GM12878 (cell line): ENCODE results near the gene MYPN. TPM values are rescaled to one million over a fixed set of nuclear protein-coding genes. Genes with fewer than 3 reads are reported as not detected.

Experiments used
- ATAC-seq: fragments of 200-7000 bp; cut with Tn5 transposase; 3 replicates; pipeline ENCODE4 v1.9.1; 2020; ENCODE audit warnings: mild to moderate bottlenecking, moderate library complexity
- BruUV-seq: library from RNA; stranded (reverse); fragments of 400-500 nt; replicated peaks from 2 replicates; lab custom pipeline; 2021; lab: Mats Ljungman, UMichigan
- CTCF ChIA-PET: fragments of 300-600 bp; sonication (Branson Sonifier 250); formaldehyde crosslinking; extraction: SDS; loops from one replicate; lab custom pipeline; 2021; ENCODE audit warnings: inconsistent platforms; lab: Yijun Ruan, JAX
- POLR2A ChIA-PET: fragments of 350-600 bp; formaldehyde crosslinking; extraction: SDS; loops from one replicate; lab custom pipeline; 2021; ENCODE audit warnings: inconsistent platforms; lab: Charles Lee
- RAD21 ChIA-PET: fragments of 300-600 bp; sonication (Branson Sonifier 250); formaldehyde crosslinking; loops from one replicate; lab custom pipeline; 2023; ENCODE audit warnings: antibody characterized with exemption; ENCODE audit not compliant: unreplicated experiment; lab: Charles Lee
- SMC1A ChIA-PET: fragments of 300-600 bp; sonication (Branson Sonifier 250); formaldehyde crosslinking; loops from one replicate; lab custom pipeline; 2023; ENCODE audit not compliant: unreplicated experiment, uncharacterized antibody; lab: Charles Lee
- DNase-seq: peaks from one replicate; pipeline ENCODE4 v3.0.0-alpha.2; 2011; ENCODE audit warnings: low read depth, low spot score
- FAIRE-seq: peaks from 3 replicates; lab custom pipeline; 2011; peaks lifted over from hg19 to GRCh38; lab: Jason Lieb, UNC
- H2AFZ ChIP-seq: 2 replicates; pipeline ENCODE4 v1.6.0; 2011; ENCODE audit warnings: low read depth, low read length, control low read depth; ENCODE audit not compliant: control insufficient read depth
- H3K27ac ChIP-seq: 2 replicates; pipeline ENCODE4 v1.5.1; 2011; ENCODE audit warnings: control low read depth; ENCODE audit not compliant: control insufficient read depth, insufficient read depth
- H3K27me3 ChIP-seq, 2 experiments: replicated peaks in 1 of 2; 2 replicates each; pipeline versions ENCODE4 v1.6.0 to v1.6.1; 2011; ENCODE audit warnings: low read length in 1 of 2; ENCODE audit not compliant: control insufficient read depth in 2 of 2, insufficient read depth in 2 of 2
- H3K36me3 ChIP-seq, 2 experiments: 2 replicates each; pipeline ENCODE4 v1.5.1; 2011; ENCODE audit warnings: low read length in 1 of 2; ENCODE audit not compliant: control insufficient read depth in 2 of 2, insufficient read depth in 2 of 2
- H3K4me1 ChIP-seq: 2 replicates; pipeline ENCODE4 v1.6.1; 2011; ENCODE audit warnings: mild to moderate bottlenecking, low read length, moderate library complexity, mixed read lengths; ENCODE audit not compliant: control insufficient read depth, insufficient read depth
- H3K4me2 ChIP-seq: 2 replicates; pipeline ENCODE4 v1.6.0; 2011; ENCODE audit warnings: control low read depth; ENCODE audit not compliant: control insufficient read depth, insufficient read depth
- H3K4me3 ChIP-seq: fragments of 200-600 bp; sonication (generic); 2 replicates; pipeline ENCODE4 v1.5.1; 2016
- H3K79me2 ChIP-seq: 2 replicates; pipeline ENCODE4 v1.6.0; 2011; ENCODE audit warnings: low read length; ENCODE audit not compliant: control insufficient read depth, insufficient read depth
- H3K9ac ChIP-seq: 2 replicates; pipeline ENCODE4 v1.8.0; 2011; ENCODE audit warnings: low read length, control low read depth, mixed read lengths; ENCODE audit not compliant: control insufficient read depth, insufficient read depth
- H3K9me3 ChIP-seq: replicated peaks from 3 replicates; pipeline ENCODE4 v1.5.1; 2011; ENCODE audit warnings: mild to moderate bottlenecking, low read length; ENCODE audit not compliant: control insufficient read depth, insufficient read depth
- H4K20me1 ChIP-seq: 2 replicates; pipeline ENCODE4 v1.6.0; 2011; ENCODE audit not compliant: control insufficient read depth, insufficient read depth
- ASH2L ChIP-seq: fragments of 300-600, 200-600 bp; sonication (generic); IDR thresholded peaks from 2 replicates; pipeline ENCODE4 v1.6.1; 2017; ENCODE audit warnings: low read depth, mild to moderate bottlenecking, borderline replicate concordance
- CBX3 ChIP-seq: fragments of 200-600 bp; sonication (generic); IDR thresholded peaks from 2 replicates; pipeline ENCODE4 v1.6.1; 2016; ENCODE audit warnings: low read depth, borderline replicate concordance
- GATAD2B ChIP-seq: fragments of 450-650 bp; conservative IDR thresholded peaks from 2 replicates; pipeline ENCODE4 v1.6.1; 2017; ENCODE audit warnings: low read depth, mild to moderate bottlenecking, moderate library complexity
- IRF4 ChIP-seq: IDR thresholded peaks from 2 replicates; pipeline ENCODE4 v1.6.1; 2011; ENCODE audit warnings: low read depth, low read length
- KLF5 ChIP-seq: fragments of 450-650 bp; IDR thresholded peaks from 2 replicates; pipeline ENCODE4 v1.6.1; 2014; ENCODE audit warnings: mild to moderate bottlenecking; ENCODE audit not compliant: partially characterized antibody
- POLR2A ChIP-seq: IDR thresholded peaks from 2 replicates; pipeline ENCODE4 v1.6.1; 2011; ENCODE audit warnings: low read depth, mild to moderate bottlenecking, low read length
- POU2F2 ChIP-seq: IDR thresholded peaks from 3 replicates; pipeline ENCODE4 v1.6.1; 2011; ENCODE audit warnings: low read depth, mild to moderate bottlenecking, low read length, borderline replicate concordance
- RBBP5 ChIP-seq: fragments of 200-600 bp; sonication (generic); conservative IDR thresholded peaks from 2 replicates; pipeline ENCODE4 v1.6.1; 2016
- REST ChIP-seq: IDR thresholded peaks from 2 replicates; pipeline ENCODE4 v1.6.1; 2012; ENCODE audit warnings: mild to moderate bottlenecking, low read depth, low read length
- RFX5 ChIP-seq: IDR thresholded peaks from 2 replicates; pipeline ENCODE4 v1.6.1; 2011; ENCODE audit warnings: low read depth, low read length, improper control_type of control experiment
- RUNX3 ChIP-seq: IDR thresholded peaks from 2 replicates; pipeline ENCODE4 v1.6.1; 2012; ENCODE audit warnings: low read length, inconsistent platforms
- SKIL ChIP-seq: fragments of 450-650 bp; IDR thresholded peaks from 2 replicates; pipeline ENCODE4 v1.6.1; 2017; ENCODE audit warnings: mild to moderate bottlenecking, low read depth, inconsistent platforms; ENCODE audit not compliant: poor library complexity, severe bottlenecking
- SP1 ChIP-seq: IDR thresholded peaks from one replicate; pipeline ENCODE4 v1.6.1; 2011; ENCODE audit warnings: low read depth, low read length
- SREBF2 ChIP-seq: IDR thresholded peaks from 2 replicates; pipeline ENCODE4 v1.6.1; 2012; ENCODE audit warnings: mild to moderate bottlenecking, low read length
- ZNF384 ChIP-seq: IDR thresholded peaks from 2 replicates; pipeline ENCODE4 v1.6.1; 2012; ENCODE audit warnings: low read depth, mild to moderate bottlenecking, low read length, improper control_type of control experiment, borderline replicate concordance
- WGBS: methylation state at CpG from one replicate; pipeline ENCODE4 v1.1.6; 2016; ENCODE audit warnings: low lambda C conversion rate; ENCODE audit not compliant: insufficient replicate concordance, insufficient coverage; ENCODE audit errors: missing lambda C conversion rate; 5-methylcytosine and 5-hydroxymethylcytosine counted together
- in situ Hi-C: fragments of 300-500 bp; cut with MboI; formaldehyde crosslinking; loops from 9 replicates; pipeline ENCODE4 v1.14.3; 2018; ENCODE audit warnings: mixed read lengths
- intact Hi-C: fragments of 100-400 bp; cut with micrococcal nuclease; formaldehyde crosslinking; loops from one replicate; pipeline ENCODE4 v1.14.2; 2022; ENCODE audit not compliant: unreplicated experiment
- polyA plus RNA-seq, 11 experiments: library from polyadenylated mRNA; depleted of rRNA in 4 of 11; unstranded in 6 of 11; stranded (reverse) in 5 of 11; fragments of >200 nt; fragmentation: Nextera tagmentation in 4 of 11; fragmentation: Illumina TruSeq in 1 of 11; extraction: Ambion mirVana in 4 of 11; extraction: Trizol in 1 of 11; gene quantifications; 1 replicate in 1 of 11; 2 replicates in 10 of 11; pipeline versions ENCODE4 v1.2.1 to v1.2.3, GENCODE V29; 2011 to 2016; ENCODE audit warnings: inconsistent platforms in 2 of 11, missing spikeins in 2 of 11, low read depth in 1 of 11
- total RNA-seq, 4 experiments: library from RNA; depleted of rRNA in 3 of 4; stranded (reverse); fragments of >200 nt in 3 of 4; fragmentation: Illumina TruSeq in 1 of 4; extraction: Trizol in 1 of 4; gene quantifications; 2 replicates each; pipeline versions ENCODE4 v1.2.1 to v1.2.3, GENCODE V29; 2013 to 2021

The MYPN gene
- total and polyA plus RNA-seq, 10 of the 15 experiments (the other 5 are each of a cell fraction or from before 2014, with no cell fraction given) = 0.01 to 0.02 TPM; not detected in 8

GRCh38 chr10:68176797-68177196 lies 67.5 kb downstream of the MYPN start:
- BruUV-seq = no TSS peak
- no peak for TF ChIP-seq KLF5
- no peak for TF ChIP-seq SKIL
- no peak for TF ChIP-seq REST
- TF ChIP-seq RFX5 = no peak
- TF ChIP-seq ZNF384 = no peak
- TF ChIP-seq RUNX3 = no peak
- TF ChIP-seq SP1 = no peak
- TF ChIP-seq RBBP5 = no peak
- no peak for TF ChIP-seq POLR2A
- TF ChIP-seq POU2F2 = no peak
- no peak for TF ChIP-seq IRF4
- no peak for TF ChIP-seq ASH2L
- no peak for TF ChIP-seq GATAD2B
- TF ChIP-seq SREBF2 = no peak
- no peak for TF ChIP-seq CBX3
- TF ChIP-seq, all 136 proteins: peak for 0
- ATAC-seq (no peak), DNase-seq (no peak), FAIRE-seq (no peak)
- WGBS = 35% methylated on average over 4 of the region's 4 CpGs
- no peaks in the 10 kb centered on the region for H3K9me3 ChIP-seq
- H3K4me3 ChIP-seq = no peak overlapping the region
- RAD21 ChIA-PET = interaction anchor here (1.5 kb wide), 1 partner anchor 17 kb away, joined by 3 read pairs; no protein-coding TSS in a partner anchor
- no peak overlapping the region for H2AFZ ChIP-seq
- H4K20me1 ChIP-seq = no peaks in the 10 kb centered on the region
- 0 out of 2 replicates have a peak, but pooled peaks cover 3% of the 10 kb centered on the region for H3K4me1 ChIP-seq
- no peaks in the 10 kb centered on the region for H3K36me3 ChIP-seq
- H3K4me2 ChIP-seq = no peak overlapping the region
- no peak overlapping the region for H3K9ac ChIP-seq
- in situ Hi-C loops = no loop called here
- no peaks in the 10 kb centered on the region for H3K27me3 ChIP-seq
- SMC1A ChIA-PET = interaction anchor here (0.5 to 4.7 kb wide), 4 partner anchors 20 to 341 kb away, joined by 3 to 19 read pairs (median 3); no protein-coding TSS in a partner anchor
- H3K27ac ChIP-seq = no peak overlapping the region
- H3K79me2 ChIP-seq = no peaks in the 10 kb centered on the region
- CTCF ChIA-PET = interaction anchor here (0.5 to 1.6 kb wide), 3 partner anchors 19 to 399 kb away, joined by 3 to 5 read pairs (median 4); no protein-coding TSS in a partner anchor
- intact Hi-C loops = no loop called here
- POLR2A ChIA-PET = interaction anchor here (0.5 to 1.1 kb wide), 3 partner anchors 318 to 408 kb away, joined by 3 to 6 read pairs (median 4); no protein-coding TSS in a partner anchor
